Measurements from ENCODE around the gene MFRP. TPM values are rescaled to one million over a fixed set of nuclear protein-coding genes. Genes with fewer than 3 reads are reported as not detected.

Gene MFRP
- total RNA-seq, 1 experiment from 2014 or later, result not detected

DNA sequence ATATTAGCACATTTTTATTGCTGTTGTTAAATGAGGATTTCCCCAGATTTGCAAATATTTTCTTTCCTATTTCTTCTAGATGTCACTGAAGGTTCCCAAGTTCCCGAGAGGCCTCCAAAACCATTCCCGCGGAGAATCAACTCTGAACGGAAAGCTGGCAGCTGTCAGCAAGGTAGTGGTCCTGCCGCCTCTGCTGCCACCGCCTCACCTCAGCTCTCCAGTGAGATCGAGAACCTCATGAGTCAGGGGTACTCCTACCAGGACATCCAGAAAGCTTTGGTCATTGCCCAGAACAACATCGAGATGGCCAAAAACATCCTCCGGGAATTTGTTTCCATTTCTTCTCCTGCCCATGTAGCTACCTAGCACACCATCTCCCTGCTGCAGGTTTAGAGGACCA, 47.1 kb downstream of the MFRP start:
- no peak for ATAC-seq
- no TSS peak for BruUV-seq (replicated peaks)
- in situ Hi-C loops (cut with HindIII; ENCODE audit: low pct_unique_long_range_greater_than_20kb, low sequenced_read_pairs) (no loop called here), intact Hi-C loops (cut with micrococcal nuclease; ENCODE audit: unreplicated experiment) (no loop called here)
- ChIA-PET POLR2A (interaction anchor here (0.6 kb wide), 1 partner anchor 163 kb away, joined by 10 read pairs; no protein-coding TSS in a partner anchor), CTCF (no interaction called here)
- TF ChIP-seq TCF7L2 (IDR thresholded peaks at IDR 0.05; ENCODE audit: low read depth, low read length) (no peak), POLR2AphosphoS5 (IDR thresholded peaks at IDR 0.05; ENCODE audit: low read depth, low read length) (no peak), SIN3A (IDR thresholded peaks at IDR 0.05; ENCODE audit: borderline replicate concordance, insufficient read depth, low read depth, low read length) (no peak)
- TF ChIP-seq, protein P1, sequence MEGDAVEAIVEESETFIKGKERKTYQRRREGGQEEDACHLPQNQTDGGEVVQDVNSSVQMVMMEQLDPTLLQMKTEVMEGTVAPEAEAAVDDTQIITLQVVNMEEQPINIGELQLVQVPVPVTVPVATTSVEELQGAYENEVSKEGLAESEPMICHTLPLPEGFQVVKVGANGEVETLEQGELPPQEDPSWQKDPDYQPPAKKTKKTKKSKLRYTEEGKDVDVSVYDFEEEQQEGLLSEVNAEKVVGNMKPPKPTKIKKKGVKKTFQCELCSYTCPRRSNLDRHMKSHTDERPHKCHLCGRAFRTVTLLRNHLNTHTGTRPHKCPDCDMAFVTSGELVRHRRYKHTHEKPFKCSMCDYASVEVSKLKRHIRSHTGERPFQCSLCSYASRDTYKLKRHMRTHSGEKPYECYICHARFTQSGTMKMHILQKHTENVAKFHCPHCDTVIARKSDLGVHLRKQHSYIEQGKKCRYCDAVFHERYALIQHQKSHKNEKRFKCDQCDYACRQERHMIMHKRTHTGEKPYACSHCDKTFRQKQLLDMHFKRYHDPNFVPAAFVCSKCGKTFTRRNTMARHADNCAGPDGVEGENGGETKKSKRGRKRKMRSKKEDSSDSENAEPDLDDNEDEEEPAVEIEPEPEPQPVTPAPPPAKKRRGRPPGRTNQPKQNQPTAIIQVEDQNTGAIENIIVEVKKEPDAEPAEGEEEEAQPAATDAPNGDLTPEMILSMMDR (IDR thresholded peaks at IDR 0.05), result no peak
- TF ChIP-seq, protein P2, sequence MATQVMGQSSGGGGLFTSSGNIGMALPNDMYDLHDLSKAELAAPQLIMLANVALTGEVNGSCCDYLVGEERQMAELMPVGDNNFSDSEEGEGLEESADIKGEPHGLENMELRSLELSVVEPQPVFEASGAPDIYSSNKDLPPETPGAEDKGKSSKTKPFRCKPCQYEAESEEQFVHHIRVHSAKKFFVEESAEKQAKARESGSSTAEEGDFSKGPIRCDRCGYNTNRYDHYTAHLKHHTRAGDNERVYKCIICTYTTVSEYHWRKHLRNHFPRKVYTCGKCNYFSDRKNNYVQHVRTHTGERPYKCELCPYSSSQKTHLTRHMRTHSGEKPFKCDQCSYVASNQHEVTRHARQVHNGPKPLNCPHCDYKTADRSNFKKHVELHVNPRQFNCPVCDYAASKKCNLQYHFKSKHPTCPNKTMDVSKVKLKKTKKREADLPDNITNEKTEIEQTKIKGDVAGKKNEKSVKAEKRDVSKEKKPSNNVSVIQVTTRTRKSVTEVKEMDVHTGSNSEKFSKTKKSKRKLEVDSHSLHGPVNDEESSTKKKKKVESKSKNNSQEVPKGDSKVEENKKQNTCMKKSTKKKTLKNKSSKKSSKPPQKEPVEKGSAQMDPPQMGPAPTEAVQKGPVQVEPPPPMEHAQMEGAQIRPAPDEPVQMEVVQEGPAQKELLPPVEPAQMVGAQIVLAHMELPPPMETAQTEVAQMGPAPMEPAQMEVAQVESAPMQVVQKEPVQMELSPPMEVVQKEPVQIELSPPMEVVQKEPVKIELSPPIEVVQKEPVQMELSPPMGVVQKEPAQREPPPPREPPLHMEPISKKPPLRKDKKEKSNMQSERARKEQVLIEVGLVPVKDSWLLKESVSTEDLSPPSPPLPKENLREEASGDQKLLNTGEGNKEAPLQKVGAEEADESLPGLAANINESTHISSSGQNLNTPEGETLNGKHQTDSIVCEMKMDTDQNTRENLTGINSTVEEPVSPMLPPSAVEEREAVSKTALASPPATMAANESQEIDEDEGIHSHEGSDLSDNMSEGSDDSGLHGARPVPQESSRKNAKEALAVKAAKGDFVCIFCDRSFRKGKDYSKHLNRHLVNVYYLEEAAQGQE (IDR thresholded peaks at IDR 0.05; ENCODE audit: insufficient read depth in 1 of 2, low read depth in 2 of 2, low read length in 1 of 2), result no peak
- Histone ChIP-seq H3K27ac (ENCODE audit: low read length) (no peak overlapping the region), H3K4me3 (ENCODE audit: low read depth in 2 of 2, low read length in 2 of 2) (no peak overlapping the region), H3K36me3 (ENCODE audit: control insufficient read depth, insufficient read depth, low read length) (peaks cover 33% of the 10 kb centered on the region), H3K9me3 (ENCODE audit: control insufficient read depth, insufficient read depth, low read depth, low read length) (no peaks in the 10 kb centered on the region), H3K27me3 (ENCODE audit: control insufficient read depth, insufficient read depth, low read length) (no peaks in the 10 kb centered on the region), H3K4me1 (ENCODE audit: control insufficient read depth, insufficient read depth, low read length) (no peaks in the 10 kb centered on the region)
- no peak for DNase-seq (ENCODE audit: low read depth, low spot score)

DNA sequence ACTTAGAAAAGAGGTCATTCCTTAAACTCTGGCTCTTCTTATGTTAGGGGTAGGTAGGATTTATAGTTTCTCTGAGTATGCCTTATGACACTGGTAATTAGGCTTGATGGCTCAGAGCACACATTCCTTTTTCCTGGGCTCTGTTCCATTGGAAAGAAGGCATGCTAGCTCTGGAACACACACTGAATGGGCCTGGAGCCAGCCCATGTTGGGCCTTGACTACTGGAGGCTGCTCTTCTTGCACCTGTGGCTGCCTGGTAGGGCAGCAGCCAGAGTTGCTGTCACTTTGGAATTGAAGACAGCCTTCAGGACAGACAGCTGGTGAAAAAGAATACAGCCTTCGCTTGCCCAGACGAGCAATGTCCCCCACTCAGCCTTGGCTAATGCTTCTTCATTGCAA, 47.8 kb downstream of the MFRP start:
- no peaks in the 10 kb centered on the region for H3K9me3 ChIP-seq (ENCODE audit: control insufficient read depth, insufficient read depth, low read depth, low read length)
- H3K4me1 ChIP-seq (ENCODE audit: control insufficient read depth, insufficient read depth, low read length), result no peaks in the 10 kb centered on the region
- BruUV-seq (replicated peaks), result no TSS peak
- peaks cover 33% of the 10 kb centered on the region for H3K36me3 ChIP-seq (ENCODE audit: control insufficient read depth, insufficient read depth, low read length)
- ATAC-seq (no peak), DNase-seq (ENCODE audit: low read depth, low spot score) (no peak)
- ChIA-PET CTCF (no interaction called here), POLR2A (no interaction called here)
- no peaks in the 10 kb centered on the region for H3K27me3 ChIP-seq (ENCODE audit: control insufficient read depth, insufficient read depth, low read length)
- in situ Hi-C loops (cut with HindIII; ENCODE audit: low pct_unique_long_range_greater_than_20kb, low sequenced_read_pairs), result no loop called here
- H3K27ac ChIP-seq (ENCODE audit: low read length), result no peak overlapping the region
- intact Hi-C loops (cut with micrococcal nuclease; ENCODE audit: unreplicated experiment), result no loop called here
- H3K4me3 ChIP-seq (ENCODE audit: low read depth in 2 of 2, low read length in 2 of 2), result no peak overlapping the region
- TF ChIP-seq, protein P1 (IDR thresholded peaks at IDR 0.05), result no peak
- TF ChIP-seq POLR2AphosphoS5 (IDR thresholded peaks at IDR 0.05; ENCODE audit: low read depth, low read length) (no peak), TCF7L2 (IDR thresholded peaks at IDR 0.05; ENCODE audit: low read depth, low read length) (no peak), SIN3A (IDR thresholded peaks at IDR 0.05; ENCODE audit: borderline replicate concordance, insufficient read depth, low read depth, low read length) (no peak)
- TF ChIP-seq, protein P2 (IDR thresholded peaks at IDR 0.05; ENCODE audit: insufficient read depth in 1 of 2, low read depth in 2 of 2, low read length in 1 of 2), result no peak
